HG03097 (cell line): ENCODE results near the gene HCRTR2.
"Not testable (repeated sequence)": the region's sequence is repeated elsewhere in the genome, so short reads cannot be mapped to it uniquely, and the experiment has no call there.

Experiments used
- ATAC-seq: cut with Tn5 transposase; IDR thresholded peaks from one replicate; pipeline ENCODE4 v1.9.1; 2021; ENCODE audit not compliant: unreplicated experiment, low FRiP score

HCRTR2 gene

GRCh38 chr6:55174211-55175026, at the start of gene HCRTR2:
Gene HCRTR2, plus strand, starts transcription at chr6:55174515. Its CDS starts 73 bp downstream, at chr6:55174588.
- ATAC-seq = no peak

DNA sequence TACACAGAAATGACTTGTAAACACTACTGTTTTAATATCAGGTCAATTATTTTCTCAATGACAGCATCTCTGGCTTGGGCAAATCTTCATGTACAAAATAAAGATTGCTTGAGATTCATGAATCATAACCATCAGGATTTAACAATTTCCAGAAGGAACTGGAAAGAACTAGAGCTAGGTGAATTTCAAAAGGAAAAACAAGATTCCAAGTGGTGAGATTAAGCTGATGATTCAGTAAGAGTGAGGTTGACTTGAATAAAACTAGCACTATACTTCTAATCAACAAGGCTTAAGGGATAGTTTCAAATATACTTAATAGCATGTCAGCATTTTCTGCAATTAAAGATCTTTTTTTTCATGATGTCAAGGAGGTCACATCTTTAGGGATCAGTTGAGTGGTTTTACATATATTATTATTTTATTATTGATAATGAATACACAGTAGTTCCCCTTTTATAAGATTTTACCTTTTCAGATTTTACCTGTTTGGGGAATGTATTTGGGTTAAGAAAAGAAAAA, 43.5 kb upstream of the HCRTR2 start:
- no peak for ATAC-seq

- ATAC-seq = no peak
Measured at GRCh38 chr6:55131616-55132015, 42.7 kb upstream of the HCRTR2 start.

- no peak for ATAC-seq
Measured at GRCh38 chr6:55136916-55137315, 37.4 kb upstream of the HCRTR2 start.

DNA sequence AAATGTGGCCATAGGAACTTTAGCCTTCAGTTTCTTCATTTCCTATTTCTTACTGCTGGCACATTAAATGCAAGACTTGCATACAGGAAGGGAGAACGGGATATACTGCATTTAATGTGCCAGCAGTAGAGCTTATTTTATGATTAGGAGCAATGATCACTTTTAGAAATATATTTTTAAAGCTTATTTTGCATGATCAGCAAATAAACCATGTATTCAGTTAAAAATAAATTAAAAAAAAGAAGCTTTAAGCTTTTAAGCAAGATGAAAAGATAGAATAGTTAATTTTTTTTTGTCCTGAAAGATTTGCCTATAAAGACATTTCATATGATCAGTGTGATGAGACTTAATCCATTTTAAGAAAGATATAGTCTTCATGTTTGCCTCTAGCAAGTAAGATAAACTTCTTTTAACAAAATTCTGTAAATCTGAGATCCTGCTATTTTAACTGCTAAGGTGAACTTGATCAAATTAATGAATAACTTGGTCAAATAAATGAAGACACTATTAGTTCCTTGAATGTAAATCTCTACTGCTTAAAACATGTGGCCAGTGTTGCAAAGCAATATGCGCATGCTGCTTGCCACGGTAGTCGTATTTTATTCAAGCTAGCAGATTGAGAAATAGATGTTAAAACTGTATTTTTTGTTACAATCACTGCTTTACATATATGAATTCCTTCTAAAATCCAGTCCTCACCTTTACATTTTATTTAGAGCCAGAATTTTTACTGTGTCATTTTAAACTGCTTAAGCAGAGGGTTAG, 36.2 kb upstream of the HCRTR2 start:
- no peak for ATAC-seq

DNA sequence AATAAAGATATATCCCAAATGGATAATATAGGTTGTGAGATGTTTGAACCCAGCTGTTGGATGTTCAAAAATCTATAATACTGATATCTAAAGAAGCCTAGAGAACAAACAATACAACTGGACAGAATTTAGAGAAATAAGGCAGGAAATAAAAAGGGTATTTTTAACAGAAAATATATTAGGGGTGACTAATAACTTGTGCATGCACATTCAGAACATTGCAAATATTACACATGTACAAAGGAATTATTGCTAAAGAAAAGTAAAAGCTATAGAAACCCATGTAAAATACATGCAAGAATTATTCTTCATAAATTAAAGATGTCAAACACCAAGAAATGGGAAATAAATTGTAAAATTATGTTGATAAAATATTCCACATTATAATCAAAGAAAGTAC, 32.7 kb upstream of the HCRTR2 start:
- ATAC-seq = no peak

DNA sequence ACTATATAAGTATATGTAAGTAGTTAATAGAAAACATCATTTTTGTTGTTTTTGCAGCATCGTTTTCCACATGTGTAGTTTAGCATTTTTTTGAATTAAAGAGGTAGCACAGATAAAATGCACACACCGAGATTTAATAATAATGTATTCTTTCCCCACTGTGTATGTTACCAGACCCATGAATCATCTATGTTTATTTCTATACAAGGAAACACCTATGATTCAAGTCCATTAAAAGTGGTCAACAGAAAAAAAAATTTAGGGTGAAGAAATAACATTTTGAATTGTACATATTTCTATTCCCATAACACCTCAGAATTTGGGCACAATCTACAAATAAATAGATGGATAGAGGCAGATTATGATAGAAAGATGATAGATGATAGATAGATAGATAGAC, 31.7 kb upstream of the HCRTR2 start:
- no peak for ATAC-seq

DNA sequence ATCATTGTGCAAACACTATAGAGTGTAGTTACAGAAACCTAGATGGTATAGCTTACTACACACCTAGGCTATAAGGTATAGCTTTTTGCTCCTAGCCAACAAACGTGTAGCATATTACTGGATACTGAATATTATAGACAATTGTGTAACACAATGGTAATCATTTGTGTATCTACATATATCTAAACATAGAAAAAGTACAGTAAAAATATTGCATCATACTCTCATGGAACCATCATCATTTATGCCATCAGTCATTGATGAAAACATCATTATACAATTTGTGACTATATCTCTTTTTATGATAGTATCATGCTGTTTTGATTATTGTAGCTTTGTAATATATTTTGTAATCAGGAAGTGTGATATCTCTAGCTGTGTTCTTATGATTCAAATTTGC, 21.0 kb upstream of the HCRTR2 start:
- ATAC-seq = no peak

DNA sequence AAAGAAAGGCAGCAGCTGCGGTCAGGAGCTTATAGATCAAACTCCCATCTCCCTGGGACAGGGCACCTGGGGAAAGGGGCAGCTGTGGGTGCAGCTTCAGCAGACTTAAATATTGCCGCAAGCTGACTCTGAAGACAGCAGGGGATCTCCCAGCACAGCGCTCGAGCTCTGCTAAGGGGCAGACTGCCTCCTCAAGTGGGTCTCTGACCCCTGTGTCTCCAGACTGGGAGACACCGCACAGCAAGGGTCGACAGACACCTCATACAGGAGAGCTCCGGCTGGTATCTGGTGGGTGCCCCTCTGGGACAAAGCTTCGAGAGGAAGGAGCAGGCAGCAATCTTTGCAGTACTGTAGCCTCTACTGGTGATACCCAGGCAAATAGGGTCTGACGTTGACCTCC, 15.5 kb upstream of the HCRTR2 start:
- not testable (repeated sequence) for ATAC-seq

DNA sequence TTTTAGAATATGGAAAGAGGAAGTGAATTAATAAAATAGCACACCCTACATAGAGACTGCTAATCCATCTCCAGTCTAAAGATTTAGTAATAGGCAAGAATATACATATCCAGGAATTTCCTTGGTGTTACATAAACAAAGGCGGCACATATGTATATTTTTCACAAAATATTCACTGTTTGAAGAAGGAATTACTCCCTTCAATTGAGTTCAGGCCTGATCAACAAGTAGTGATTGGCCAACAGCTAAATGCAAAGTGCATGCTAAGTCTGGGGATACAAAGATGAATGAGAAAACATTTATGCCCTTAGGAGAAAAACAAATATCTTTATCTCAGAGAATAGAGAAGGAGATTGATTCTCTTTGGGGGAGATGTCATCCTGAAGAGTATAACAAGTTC, 6.5 kb upstream of the HCRTR2 start:
- no peak for ATAC-seq

GRCh38 chr6:55175078-55176049, 1.0 kb downstream of the HCRTR2 start:
- no peak for ATAC-seq

DNA sequence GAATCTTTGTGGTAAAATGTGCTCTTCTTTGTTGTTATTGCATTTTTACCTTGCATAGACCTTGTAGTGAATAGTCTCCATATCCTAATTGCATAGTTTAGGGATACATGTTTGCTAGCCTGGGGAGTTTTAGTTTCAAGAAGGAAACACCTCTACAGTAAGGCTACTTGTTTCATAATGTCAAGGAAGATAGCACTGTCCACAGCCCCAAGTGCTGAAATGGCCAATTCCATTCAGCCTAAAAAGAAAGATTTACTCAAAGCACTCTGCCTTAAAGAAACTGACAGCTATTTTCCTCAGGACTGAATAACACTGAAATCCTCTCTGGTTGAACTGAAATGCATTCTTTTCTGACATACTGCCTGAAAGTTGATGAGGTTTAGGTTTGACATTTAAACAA, 2.6 kb downstream of the HCRTR2 start:
- no peak for ATAC-seq

- no peak for ATAC-seq
Measured at GRCh38 chr6:55180258-55180657, 5.9 kb downstream of the HCRTR2 start.

DNA sequence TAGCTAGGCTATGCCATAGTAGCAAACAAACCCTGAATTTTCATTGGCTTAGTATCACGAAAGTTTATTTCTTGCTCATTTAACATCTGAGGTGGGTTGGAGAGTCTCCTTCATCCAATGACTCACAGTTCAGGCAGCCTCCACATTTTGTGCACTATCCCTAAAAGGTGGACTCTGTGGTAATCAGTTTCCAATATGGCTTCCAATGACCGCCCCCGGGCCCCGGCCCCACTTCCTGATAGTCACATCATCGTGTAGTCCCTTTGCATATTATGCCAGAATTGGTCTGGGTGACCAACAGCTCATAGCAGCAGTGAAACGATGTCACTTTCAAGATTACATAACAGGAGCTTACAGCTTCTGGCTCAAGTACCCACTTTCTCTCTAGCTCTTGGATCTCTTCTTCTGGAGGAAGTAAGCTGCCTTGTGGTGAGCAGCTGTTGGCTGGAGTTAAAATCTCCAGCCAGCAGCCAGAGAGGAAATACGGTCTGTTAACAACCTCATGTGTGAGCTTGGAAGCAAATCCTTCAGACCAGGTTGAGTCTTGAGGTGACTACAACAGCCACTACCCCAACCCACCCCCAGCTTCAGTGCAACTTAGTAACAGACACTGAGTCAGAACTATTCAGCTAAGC, 7.8 kb downstream of the HCRTR2 start:
- ATAC-seq = no peak

- no peak for ATAC-seq
Measured at GRCh38 chr6:55184782-55185530, 10.6 kb downstream of the HCRTR2 start.

GRCh38 chr6:55198715-55199114, 24.4 kb downstream of the HCRTR2 start:
- ATAC-seq = no peak

- no peak for ATAC-seq
Measured at GRCh38 chr6:55199239-55199638, 24.9 kb downstream of the HCRTR2 start.

GRCh38 chr6:55208478-55209458, 34.5 kb downstream of the HCRTR2 start:
- no peak for ATAC-seq
